IMR-90 (cell line): ENCODE data around the gene ARHGEF17. TPM values are rescaled to one million over a fixed set of nuclear protein-coding genes. Genes with fewer than 3 reads are reported as not detected.
A peak's percentile ranks its signal among the peaks of the same experiment; 100 is the strongest.

ENCODE experiments used
- ATAC-seq: fragments of 200-7000 bp; cut with Tn5 transposase; 2 replicates; pipeline ENCODE4 v1.9.1; 2020; ENCODE audit warnings: low read depth, mild to moderate bottlenecking, moderate library complexity
- BruUV-seq: library from RNA; stranded (reverse); fragments of 400-500 nt; replicated peaks from 2 replicates; lab custom pipeline; 2021; lab: Mats Ljungman, UMichigan
- CTCF ChIA-PET: fragments of 300-600 bp; formaldehyde crosslinking; extraction: SDS; loops from one replicate; lab custom pipeline; 2021; ENCODE audit warnings: antibody characterized with exemption; lab: Yijun Ruan, JAX
- POLR2A ChIA-PET: fragments of 300-600 bp; sonication (Branson Sonifier 250); formaldehyde crosslinking; loops from one replicate; lab custom pipeline; 2022; ENCODE audit warnings: antibody characterized with exemption; ENCODE audit not compliant: unreplicated experiment; lab: Charles Lee
- DNase-seq: peaks from one replicate; pipeline ENCODE4 v3.0.0; 2013
- H2AFZ ChIP-seq: replicated peaks from 2 replicates; pipeline ENCODE3; 2013; ENCODE audit warnings: low read length, mild to moderate bottlenecking; ENCODE audit not compliant: poor library complexity
- H2AK5ac ChIP-seq: 2 replicates; pipeline ENCODE4 v1.6.1; 2013; ENCODE audit warnings: low read depth, low read length, inconsistent platforms
- H2AK9ac ChIP-seq: replicated peaks from 2 replicates; pipeline ENCODE3; 2013; ENCODE audit warnings: mild to moderate bottlenecking, low read depth, low read length, moderate library complexity; ENCODE audit not compliant: poor library complexity
- H2BK120ac ChIP-seq: 2 replicates; pipeline ENCODE4 v1.6.1; 2013; ENCODE audit warnings: low read depth, low read length, inconsistent platforms
- H2BK15ac ChIP-seq: 3 replicates; pipeline ENCODE4 v1.6.1; 2013; ENCODE audit warnings: low read depth, low read length, inconsistent platforms
- H2BK20ac ChIP-seq: 2 replicates; pipeline ENCODE4 v1.6.1; 2013; ENCODE audit warnings: low read depth, mild to moderate bottlenecking, inconsistent platforms, low read length, moderate library complexity
- H2BK5ac ChIP-seq: 2 replicates; pipeline ENCODE4 v1.6.1; 2013; ENCODE audit warnings: mild to moderate bottlenecking, low read depth, low read length, inconsistent platforms; ENCODE audit not compliant: poor library complexity, severe bottlenecking
- H3K14ac ChIP-seq: replicated peaks from 2 replicates; pipeline ENCODE4 v1.6.1; 2013; ENCODE audit warnings: low read depth, low read length, inconsistent platforms
- H3K18ac ChIP-seq: 2 replicates; pipeline ENCODE4 v1.6.1; 2013; ENCODE audit warnings: low read depth, low read length, control low read depth
- H3K23ac ChIP-seq: 2 replicates; pipeline ENCODE4 v1.6.1; 2013; ENCODE audit warnings: low read depth, low read length, inconsistent platforms
- H3K27ac ChIP-seq: 2 replicates; pipeline ENCODE4 v1.5.1; 2013; ENCODE audit warnings: mild to moderate bottlenecking, control low read depth, low read length; ENCODE audit not compliant: insufficient read depth
- H3K27me3 ChIP-seq: 2 replicates; pipeline ENCODE4 v1.6.1; 2013; ENCODE audit warnings: low read length; ENCODE audit not compliant: control insufficient read depth, insufficient read depth
- H3K36me3 ChIP-seq: 2 replicates; pipeline ENCODE4 v1.6.1; 2013; ENCODE audit warnings: low read length, mixed read lengths; ENCODE audit not compliant: control insufficient read depth, insufficient read depth
- H3K4ac ChIP-seq: 2 replicates; pipeline ENCODE4 v1.6.1; 2013; ENCODE audit warnings: low read depth, low read length, inconsistent platforms
- H3K4me1 ChIP-seq: 2 replicates; pipeline ENCODE4 v1.6.1; 2013; ENCODE audit warnings: low read length, mixed read lengths; ENCODE audit not compliant: control insufficient read depth, insufficient read depth
- H3K4me2 ChIP-seq: 2 replicates; pipeline ENCODE4 v1.6.1; 2013; ENCODE audit warnings: low read depth, mild to moderate bottlenecking, control low read depth, low read length, moderate library complexity
- H3K4me3 ChIP-seq: 2 replicates; pipeline ENCODE4 v1.5.1; 2013; ENCODE audit warnings: low read depth, mild to moderate bottlenecking, control low read depth, low read length, moderate library complexity; ENCODE audit not compliant: insufficient read depth
- H3K56ac ChIP-seq: 2 replicates; pipeline ENCODE4 v1.6.1; 2013; ENCODE audit warnings: low read length, inconsistent platforms; ENCODE audit not compliant: insufficient read depth; ENCODE audit errors: extremely low read depth
- H3K79me1 ChIP-seq, 2 experiments: 2 replicates each; pipeline ENCODE4 v1.6.1; 2013; ENCODE audit warnings: low read length in 2 of 2, inconsistent platforms in 1 of 2, low read depth in 1 of 2
- H3K9ac ChIP-seq: 2 replicates; pipeline ENCODE4 v1.6.1; 2013; ENCODE audit warnings: low read depth, low read length, control low read depth
- H3K9me1 ChIP-seq: 2 replicates; pipeline ENCODE4 v1.6.1; 2013; ENCODE audit warnings: low read length, inconsistent platforms; ENCODE audit not compliant: insufficient read depth
- H3K9me3 ChIP-seq: 2 replicates; pipeline ENCODE4 v1.6.1; 2013; ENCODE audit warnings: low read length; ENCODE audit not compliant: control insufficient read depth, insufficient read depth
- H4K20me1 ChIP-seq: 2 replicates; pipeline ENCODE4 v1.6.1; 2013; ENCODE audit warnings: low read length, inconsistent platforms; ENCODE audit not compliant: insufficient read depth
- H4K5ac ChIP-seq: 2 replicates; pipeline ENCODE4 v1.6.1; 2013; ENCODE audit warnings: mild to moderate bottlenecking, low read depth, low read length, control low read depth
- H4K8ac ChIP-seq, 2 experiments: 2 replicates each; pipeline ENCODE4 v1.6.1; 2013; ENCODE audit warnings: low read depth in 2 of 2, low read length in 2 of 2, control low read depth in 1 of 2, inconsistent platforms in 1 of 2
- H4K91ac ChIP-seq: 2 replicates; pipeline ENCODE4 v1.6.1; 2013; ENCODE audit warnings: low read depth, low read length, inconsistent platforms; ENCODE audit not compliant: insufficient read depth
- BHLHE40 ChIP-seq: fragments of 150-350 bp; IDR thresholded peaks from 2 replicates; pipeline ENCODE4 v1.6.1; 2016; ENCODE audit warnings: mild to moderate bottlenecking, low read depth, low read length
- CEBPB ChIP-seq: IDR thresholded peaks from 2 replicates; pipeline ENCODE4 v1.6.1; 2012; ENCODE audit warnings: low read depth, low read length, improper control_type of control experiment
- CHD1 ChIP-seq: IDR thresholded peaks from 2 replicates; pipeline ENCODE4 v1.6.1; 2012; ENCODE audit warnings: low read depth, low read length, improper control_type of control experiment
- CTCF ChIP-seq: conservative IDR thresholded peaks from 2 replicates; pipeline ENCODE4 v1.5.1; 2012; ENCODE audit warnings: mild to moderate bottlenecking, low read depth, low read length, improper control_type of control experiment
- FOS ChIP-seq: fragments of 150-350 bp; IDR thresholded peaks from 2 replicates; pipeline ENCODE4 v1.6.1; 2016; ENCODE audit warnings: low read depth, low read length
- MAFK ChIP-seq: IDR thresholded peaks from 2 replicates; pipeline ENCODE4 v1.6.1; 2012; ENCODE audit warnings: low read depth, low read length, improper control_type of control experiment
- MAZ ChIP-seq: IDR thresholded peaks from 2 replicates; pipeline ENCODE4 v1.6.1; 2012; ENCODE audit warnings: low read depth, mild to moderate bottlenecking, low read length, improper control_type of control experiment, moderate library complexity, borderline replicate concordance
- MXI1 ChIP-seq: IDR thresholded peaks from 2 replicates; pipeline ENCODE4 v1.6.1; 2012; ENCODE audit warnings: low read depth, mild to moderate bottlenecking, low read length, moderate library complexity, borderline replicate concordance
- NFE2L2 ChIP-seq: fragments of 150-350 bp; IDR thresholded peaks from 2 replicates; pipeline ENCODE4 v1.6.1; 2016; ENCODE audit warnings: low read depth, mild to moderate bottlenecking, low read length
- POLR2A ChIP-seq: IDR thresholded peaks from 2 replicates; pipeline ENCODE4 v1.6.1; 2012; ENCODE audit warnings: mild to moderate bottlenecking, low read depth, low read length
- RAD21 ChIP-seq: IDR thresholded peaks from 2 replicates; pipeline ENCODE4 v1.6.1; 2012; ENCODE audit warnings: low read length, improper control_type of control experiment
- RCOR1 ChIP-seq: IDR thresholded peaks from 2 replicates; pipeline ENCODE4 v1.6.1; 2012; ENCODE audit warnings: mild to moderate bottlenecking, low read length, improper control_type of control experiment; ENCODE audit not compliant: insufficient replicate concordance
- RFX5 ChIP-seq: IDR thresholded peaks from 2 replicates; pipeline ENCODE4 v1.8.0; 2012; ENCODE audit warnings: low read depth, mild to moderate bottlenecking, low read length, moderate library complexity
- SMC3 ChIP-seq: fragments of 150-350 bp; IDR thresholded peaks from 2 replicates; pipeline ENCODE4 v1.6.1; 2016; ENCODE audit warnings: low read depth, mild to moderate bottlenecking, antibody characterized with exemption, low read length, moderate library complexity
- USF2 ChIP-seq: fragments of 150-350 bp; IDR thresholded peaks from 2 replicates; pipeline ENCODE4 v1.6.1; 2017; ENCODE audit warnings: mild to moderate bottlenecking, antibody characterized with exemption, low read length, low read depth
- WGBS, 2 experiments: methylation state at CpG; one replicate each; pipeline versions ENCODE4 v1.1.5 to v1.1.7; 2013; ENCODE audit warnings: missing lambda C conversion rate in 2 of 2; ENCODE audit not compliant: insufficient read length in 1 of 2; ENCODE audit errors: extremely low coverage in 2 of 2; 5-methylcytosine and 5-hydroxymethylcytosine counted together
- dilution Hi-C: fragments of 300-500 bp; cut with HindIII; formaldehyde crosslinking; loops from one replicate; pipeline ENCODE4 v1.14.3; 2018; ENCODE audit warnings: low sequenced_read_pairs; ENCODE audit not compliant: unreplicated experiment
- in situ Hi-C: fragments of 300-500 bp; cut with MboI; formaldehyde crosslinking; loops from 3 replicates; pipeline ENCODE4 v1.14.3; 2019; ENCODE audit warnings: low sequenced_read_pairs, inconsistent platforms, mixed read lengths
- intact Hi-C: fragments of 100-400 bp; cut with micrococcal nuclease; formaldehyde crosslinking; loops from 2 replicates; pipeline ENCODE4 v1.10.0; 2022
- polyA plus RNA-seq, 3 experiments: library from polyadenylated mRNA; depleted of rRNA; stranded (reverse); fragments of >200 nt; gene quantifications; 2 replicates each; pipeline ENCODE4 v1.2.3, GENCODE V29; 2012; ENCODE audit warnings: low replicate concordance in 1 of 3
- total RNA-seq: library from RNA; depleted of rRNA; stranded (reverse); fragments of >200 nt; gene quantifications from 2 replicates; pipeline ENCODE4 v1.2.3, GENCODE V29; 2012
- TF ChIP-seq, protein P1 (sequence below): fragments of 150-350 bp; IDR thresholded peaks from 2 replicates; pipeline ENCODE4 v1.6.1; 2016; ENCODE audit warnings: low read depth, mild to moderate bottlenecking, low read length, moderate library complexity, borderline replicate concordance

The ARHGEF17 gene
- total and polyA plus RNA-seq, 2 of the 4 experiments (the other 2 are of a cell fraction): 21.7 to 97.7 TPM

GRCh38 chr11:73386016-73386415 lies 77.9 kb downstream of the ARHGEF17 start:
- Histone ChIP-seq H3K4ac (peak overlapping the region; percentile 14), H3K9ac (no peak overlapping the region), H3K27me3 (no peaks in the 10 kb centered on the region), H2BK20ac (no peak overlapping the region; the same call in 1 of the 2 replicates), H4K91ac (no peak overlapping the region), H2AK9ac (peak overlapping the region; percentile 33), H2BK5ac (no peak overlapping the region), H4K20me1 (peaks cover 29% of the 10 kb centered on the region), H2BK120ac (no peak overlapping the region; the same call in 1 of the 2 replicates), H3K18ac (no peak overlapping the region), H3K36me3 (no peaks in the 10 kb centered on the region), H2AK5ac (peak overlapping the region; percentile 15; the same call in 1 of the 2 replicates), H3K27ac (no peak overlapping the region), H3K4me1 (peaks cover 33% of the 10 kb centered on the region), H2AFZ (peak overlapping the region; percentile 35), H3K23ac (no peak overlapping the region), H3K4me3 (no peak overlapping the region), H3K56ac (no peak overlapping the region), H3K79me1 (peaks cover 36 to 58% of the 10 kb centered on the region in 2 experiments), H4K8ac (peak overlapping the region in 1 of 2 experiments; percentile 38; a peak in 1 of 4 replicates), H3K14ac (0 out of 2 replicates have a peak overlapping the region, but pooled peaks have one; percentile 39), H4K5ac (peak overlapping the region; percentile 3), H2BK15ac (no peak overlapping the region), H3K9me3 (no peaks in the 10 kb centered on the region), H3K9me1 (peaks cover 21% of the 10 kb centered on the region; the same call in 1 of the 2 replicates), H3K4me2 (no peak overlapping the region)
- DNase-seq (no peak), ATAC-seq (no peak)
- WGBS, 2 experiments: no CpG with 5 or more reads among the region's 8 CpGs
- TF ChIP-seq CHD1: no peak
- no peak for TF ChIP-seq MAZ
- no peak for TF ChIP-seq RAD21
- no peak for TF ChIP-seq USF2
- no peak for TF ChIP-seq RCOR1
- TF ChIP-seq, protein P1, sequence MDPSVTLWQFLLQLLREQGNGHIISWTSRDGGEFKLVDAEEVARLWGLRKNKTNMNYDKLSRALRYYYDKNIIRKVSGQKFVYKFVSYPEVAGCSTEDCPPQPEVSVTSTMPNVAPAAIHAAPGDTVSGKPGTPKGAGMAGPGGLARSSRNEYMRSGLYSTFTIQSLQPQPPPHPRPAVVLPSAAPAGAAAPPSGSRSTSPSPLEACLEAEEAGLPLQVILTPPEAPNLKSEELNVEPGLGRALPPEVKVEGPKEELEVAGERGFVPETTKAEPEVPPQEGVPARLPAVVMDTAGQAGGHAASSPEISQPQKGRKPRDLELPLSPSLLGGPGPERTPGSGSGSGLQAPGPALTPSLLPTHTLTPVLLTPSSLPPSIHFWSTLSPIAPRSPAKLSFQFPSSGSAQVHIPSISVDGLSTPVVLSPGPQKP: no peak
- TF ChIP-seq RFX5: no peak
- no peak for TF ChIP-seq MXI1
- TF ChIP-seq BHLHE40: no peak
- TF ChIP-seq FOS: no peak
- TF ChIP-seq MAFK: no peak
- no peak for TF ChIP-seq CTCF
- TF ChIP-seq NFE2L2: no peak
- no peak for TF ChIP-seq POLR2A
- TF ChIP-seq SMC3: no peak
- no peak for TF ChIP-seq CEBPB
- CTCF ChIA-PET: no interaction called here
- no TSS peak for BruUV-seq
- intact Hi-C loops (no loop called here), in situ Hi-C loops (no loop called here), dilution Hi-C loops (no loop called here)
- POLR2A ChIA-PET: no interaction called here
